MG63 (cell line): ENCODE results near the gene METTL1. TPM values are rescaled to one million over a fixed set of nuclear protein-coding genes. Genes with fewer than 3 reads are reported as not detected.

Experiments
- DNase-seq: peaks from one replicate; pipeline ENCODE4 v3.0.0-alpha.2; 2020
- H3K27me3 ChIP-seq: fragments of 250-450 bp; sonication (Bioruptor Pico); 2 replicates; pipeline ENCODE4 v1.5.1; 2020; ENCODE audit warnings: mild to moderate bottlenecking, moderate library complexity
- H3K36me3 ChIP-seq: fragments of 250-450 bp; sonication (Bioruptor Pico); 2 replicates; pipeline ENCODE4 v1.5.1; 2020; ENCODE audit warnings: mild to moderate bottlenecking, moderate library complexity
- H3K4me3 ChIP-seq: fragments of 250-450 bp; sonication (Bioruptor Pico); 2 replicates; pipeline ENCODE4 v1.5.1; 2020; ENCODE audit warnings: mild to moderate bottlenecking, moderate library complexity
- H3K9me3 ChIP-seq: fragments of 250-450 bp; sonication (Bioruptor Pico); 2 replicates; pipeline ENCODE4 v1.5.1; 2020; ENCODE audit warnings: mild to moderate bottlenecking, moderate library complexity
- total RNA-seq: library from RNA; depleted of rRNA; stranded (reverse); fragments of >200 nt; shearing (Covaris generic); gene quantifications from 2 replicates; pipeline ENCODE4 v1.2.3, GENCODE V29; 2014; ENCODE audit warnings: low replicate concordance

METTL1 gene
- total RNA-seq, 1 experiment from 2014 or later, result 33.6 TPM

DNA sequence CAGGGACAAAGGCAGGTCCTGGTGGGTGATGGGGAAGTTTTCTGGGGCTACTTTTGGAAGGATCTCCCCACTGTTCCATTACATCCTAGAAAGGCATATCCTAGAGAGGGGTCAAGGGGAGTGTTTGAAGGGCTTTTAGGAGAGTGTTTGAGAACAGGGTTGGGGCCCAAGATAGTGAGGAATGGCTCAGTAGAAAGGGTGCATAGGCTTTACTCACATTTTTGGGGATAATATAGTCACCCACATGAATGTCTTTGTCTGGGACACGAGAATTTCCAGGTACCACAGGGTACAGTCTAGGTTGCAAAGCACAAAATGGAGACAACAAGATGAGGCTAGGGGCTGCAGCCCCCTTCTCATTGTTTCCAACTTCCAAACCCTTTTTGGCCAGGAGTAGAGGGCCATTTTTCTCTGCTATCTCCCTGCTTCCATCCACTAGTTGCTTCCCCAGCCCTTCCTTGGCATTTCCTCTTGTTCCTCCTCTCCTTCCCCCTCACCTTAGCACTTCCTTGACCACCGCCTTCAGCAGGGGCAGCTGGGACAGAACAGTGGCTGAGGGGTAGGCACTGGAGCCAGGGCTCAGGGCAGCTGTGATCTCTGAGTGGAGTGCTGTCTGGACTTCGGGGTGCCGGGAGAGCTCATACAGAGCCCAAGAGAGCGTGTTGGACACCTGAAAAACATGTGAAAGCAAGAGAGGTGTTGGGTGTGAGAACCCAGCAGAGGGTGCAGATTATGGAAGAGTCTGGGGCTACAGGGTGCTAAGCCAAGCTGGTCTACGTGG, 7.8 kb downstream of the METTL1 start:
- H3K9me3 ChIP-seq, result no peaks in the 10 kb centered on the region
- H3K4me3 ChIP-seq, result no peak overlapping the region
- peaks cover 13% of the 10 kb centered on the region for H3K36me3 ChIP-seq
- peaks cover 33% of the 10 kb centered on the region for H3K27me3 ChIP-seq
- no peak for DNase-seq

DNA sequence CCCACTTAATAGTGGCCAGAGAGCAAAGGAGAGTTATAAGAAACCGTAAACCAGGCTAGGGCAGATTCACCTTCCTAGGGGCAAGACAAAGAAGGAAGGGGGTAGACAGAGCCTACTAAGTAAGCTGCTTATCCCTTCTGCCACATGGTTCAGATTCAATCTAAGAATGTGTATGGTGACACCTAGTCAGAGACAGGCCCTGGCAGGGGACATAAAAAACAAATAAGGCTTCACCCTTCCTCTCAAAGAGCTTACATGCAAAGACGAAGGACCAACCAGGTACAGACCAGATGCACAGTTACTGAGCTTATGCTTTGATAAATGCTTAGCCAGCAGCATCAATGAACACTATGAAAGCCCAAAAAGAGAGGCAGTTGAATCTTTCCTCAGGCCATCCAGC, 9.4 kb downstream of the METTL1 start:
- Histone ChIP-seq H3K36me3 (no peaks in the 10 kb centered on the region), H3K27me3 (peaks cover 33% of the 10 kb centered on the region), H3K4me3 (no peak overlapping the region), H3K9me3 (no peaks in the 10 kb centered on the region)
- no peak for DNase-seq

DNA sequence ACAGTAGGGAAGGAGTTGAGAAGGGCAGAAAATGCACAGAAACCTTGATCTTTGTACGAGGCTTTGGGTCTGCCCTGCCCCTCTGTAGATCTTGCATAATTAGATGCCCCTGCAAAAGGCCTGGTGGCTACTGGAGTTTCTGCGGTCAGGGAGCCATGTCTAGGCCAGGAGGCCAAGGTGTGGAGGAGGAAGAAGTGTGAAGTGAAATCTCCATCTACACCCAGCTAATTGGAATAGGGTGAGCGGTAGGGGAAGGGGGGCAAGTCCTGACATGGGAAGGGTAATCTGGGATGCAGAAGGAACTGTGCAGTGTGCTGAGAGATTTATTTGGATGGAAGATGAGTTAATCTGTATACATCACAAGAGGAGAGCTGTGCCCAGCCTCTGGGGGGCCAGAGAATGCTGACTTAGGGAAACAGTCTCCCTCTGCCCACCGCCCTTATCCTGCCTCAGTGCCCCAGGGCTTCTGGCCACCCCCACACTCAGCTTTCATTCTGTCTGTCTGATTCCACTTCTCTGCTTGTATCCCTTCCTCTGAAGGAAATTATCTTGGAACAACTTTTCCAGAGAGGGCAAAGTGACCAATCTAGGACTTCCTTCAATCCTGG, 10.4 kb downstream of the METTL1 start:
- Histone ChIP-seq H3K27me3 (peaks cover 28% of the 10 kb centered on the region), H3K36me3 (no peaks in the 10 kb centered on the region), H3K4me3 (no peak overlapping the region), H3K9me3 (no peaks in the 10 kb centered on the region)
- DNase-seq, result no peak

DNA sequence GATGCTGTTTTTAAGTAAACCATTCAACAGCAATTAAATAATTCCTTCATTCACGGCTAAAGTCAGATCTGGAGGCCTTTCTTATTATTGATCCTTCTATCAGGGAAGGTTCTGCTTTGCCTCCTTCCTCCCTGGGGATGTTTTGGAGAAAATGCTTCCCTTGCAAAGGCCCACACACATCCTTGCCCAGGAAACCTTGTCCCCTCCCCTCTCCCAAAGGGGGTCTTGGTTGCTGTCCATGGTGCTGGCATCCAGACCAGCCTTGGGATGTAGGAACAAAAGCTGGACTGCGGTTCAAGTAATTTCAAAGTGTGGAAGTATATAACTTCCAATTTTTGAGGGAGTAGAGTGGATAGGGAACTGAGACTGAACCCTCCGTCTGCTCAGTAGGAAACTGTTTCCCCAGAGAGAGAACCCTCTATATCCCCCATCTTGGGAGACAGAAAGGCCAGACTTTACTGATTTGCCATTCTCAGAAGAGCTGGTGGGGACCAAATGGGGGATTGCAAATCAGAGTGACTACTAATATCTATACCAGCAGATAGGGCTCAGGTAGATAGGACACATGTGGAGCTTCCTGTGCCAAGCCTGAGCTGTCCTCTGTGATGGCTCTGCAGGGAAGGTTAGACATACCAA, 11.4 kb downstream of the METTL1 start:
- H3K27me3 ChIP-seq, result peaks cover 20% of the 10 kb centered on the region
- no peaks in the 10 kb centered on the region for H3K36me3 ChIP-seq
- no peak overlapping the region for H3K4me3 ChIP-seq
- H3K9me3 ChIP-seq, result no peaks in the 10 kb centered on the region
- no peak for DNase-seq

DNA sequence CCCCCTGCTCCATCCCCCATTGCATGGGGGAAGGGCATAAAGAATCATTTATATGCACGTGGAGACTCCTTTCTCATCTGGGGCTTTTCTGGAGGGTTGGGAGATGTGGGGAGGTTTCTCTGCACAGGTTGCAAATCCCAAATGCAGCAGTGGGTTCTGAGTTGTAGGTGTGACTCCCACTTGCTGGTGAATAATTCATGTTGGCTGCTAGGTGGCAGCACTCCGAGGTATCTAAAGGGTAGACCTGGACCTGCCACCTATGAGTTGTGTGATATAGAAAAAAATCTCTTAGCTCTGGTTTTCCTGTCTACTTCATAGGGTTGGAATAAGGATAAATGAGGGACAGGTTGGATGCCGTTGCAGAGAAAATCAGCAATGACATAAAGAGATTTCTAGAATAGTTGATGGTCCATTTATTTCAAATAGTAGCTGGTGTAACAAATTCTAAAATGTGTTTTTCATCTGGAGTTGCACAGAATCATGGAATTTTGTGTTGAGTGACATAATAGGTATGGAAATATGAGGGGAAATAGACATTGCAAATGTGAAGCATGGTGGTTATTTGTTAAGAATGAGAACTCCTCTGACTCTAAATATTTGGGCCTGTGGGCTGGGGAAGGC, 12.4 kb downstream of the METTL1 start:
- no peaks in the 10 kb centered on the region for H3K9me3 ChIP-seq
- no peak for DNase-seq
- no peak overlapping the region for H3K4me3 ChIP-seq
- H3K36me3 ChIP-seq, result no peaks in the 10 kb centered on the region
- peaks cover 10% of the 10 kb centered on the region for H3K27me3 ChIP-seq

DNA sequence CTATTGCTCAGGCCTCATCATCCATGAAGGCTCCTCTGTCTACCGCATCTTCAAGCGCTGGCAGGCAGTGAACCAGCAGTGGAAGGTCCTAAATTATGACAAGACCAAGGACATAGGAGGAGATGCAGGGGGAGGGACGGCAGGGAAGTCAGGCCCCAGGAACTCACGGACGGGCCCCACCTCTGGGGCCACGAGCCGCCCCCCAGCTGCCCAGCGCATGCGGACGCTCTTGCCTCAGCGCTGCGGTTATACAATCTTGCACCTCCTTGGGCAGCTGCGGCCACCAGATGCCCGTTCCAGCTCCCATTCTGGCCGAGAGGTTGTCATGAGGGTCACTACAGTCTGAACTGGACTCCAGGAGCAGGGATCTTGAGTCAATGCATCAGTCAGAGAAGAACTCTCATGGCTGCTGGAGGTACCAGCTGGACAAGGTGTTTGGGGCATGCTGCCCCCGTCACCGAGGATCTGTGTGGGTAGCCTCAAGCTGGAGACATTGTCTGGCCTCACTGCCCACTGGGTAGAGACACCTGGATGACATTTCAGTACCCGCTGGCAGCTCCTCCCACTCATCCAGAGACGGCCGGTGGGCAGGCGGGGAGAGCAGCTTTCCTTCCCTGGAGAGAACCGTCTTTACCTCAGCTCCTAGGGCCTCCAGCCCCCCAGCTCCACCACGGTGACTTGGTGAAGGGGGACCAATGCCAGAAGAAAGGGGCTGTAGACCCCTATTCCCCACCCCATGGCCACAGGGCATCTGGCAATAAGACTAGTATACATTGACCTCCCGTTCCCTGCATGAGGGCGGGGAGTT, 13.1 kb downstream of the METTL1 start:
- DNase-seq, result no peak
- Histone ChIP-seq H3K27me3 (peaks cover 3% of the 10 kb centered on the region; the same call in 1 of the 2 replicates), H3K36me3 (no peaks in the 10 kb centered on the region), H3K9me3 (no peaks in the 10 kb centered on the region), H3K4me3 (no peak overlapping the region)

DNA sequence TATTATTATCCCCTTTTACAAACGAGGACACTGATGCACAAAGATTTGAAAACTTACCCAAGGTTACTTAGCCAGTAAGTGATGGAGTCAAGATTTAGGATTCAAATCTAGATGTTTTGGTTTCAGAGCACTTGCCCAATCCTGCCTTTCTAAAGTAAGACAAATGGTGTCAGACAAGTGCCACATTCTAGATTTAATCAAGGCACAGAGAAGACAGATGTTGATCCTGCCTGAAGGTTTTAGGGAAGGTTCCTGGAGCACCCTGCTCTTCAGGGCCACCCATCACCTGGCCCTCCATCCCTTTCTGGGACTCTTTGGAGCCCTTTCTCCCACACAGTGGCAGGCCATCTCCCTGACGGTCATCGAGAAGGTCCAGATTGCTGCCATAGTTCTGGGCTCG, 14.1 kb downstream of the METTL1 start:
- no peaks in the 10 kb centered on the region for H3K9me3 ChIP-seq
- DNase-seq, result no peak
- no peaks in the 10 kb centered on the region for H3K36me3 ChIP-seq
- H3K27me3 ChIP-seq, result peaks cover 2% of the 10 kb centered on the region; the same call in 1 of the 2 replicates
- no peak overlapping the region for H3K4me3 ChIP-seq

DNA sequence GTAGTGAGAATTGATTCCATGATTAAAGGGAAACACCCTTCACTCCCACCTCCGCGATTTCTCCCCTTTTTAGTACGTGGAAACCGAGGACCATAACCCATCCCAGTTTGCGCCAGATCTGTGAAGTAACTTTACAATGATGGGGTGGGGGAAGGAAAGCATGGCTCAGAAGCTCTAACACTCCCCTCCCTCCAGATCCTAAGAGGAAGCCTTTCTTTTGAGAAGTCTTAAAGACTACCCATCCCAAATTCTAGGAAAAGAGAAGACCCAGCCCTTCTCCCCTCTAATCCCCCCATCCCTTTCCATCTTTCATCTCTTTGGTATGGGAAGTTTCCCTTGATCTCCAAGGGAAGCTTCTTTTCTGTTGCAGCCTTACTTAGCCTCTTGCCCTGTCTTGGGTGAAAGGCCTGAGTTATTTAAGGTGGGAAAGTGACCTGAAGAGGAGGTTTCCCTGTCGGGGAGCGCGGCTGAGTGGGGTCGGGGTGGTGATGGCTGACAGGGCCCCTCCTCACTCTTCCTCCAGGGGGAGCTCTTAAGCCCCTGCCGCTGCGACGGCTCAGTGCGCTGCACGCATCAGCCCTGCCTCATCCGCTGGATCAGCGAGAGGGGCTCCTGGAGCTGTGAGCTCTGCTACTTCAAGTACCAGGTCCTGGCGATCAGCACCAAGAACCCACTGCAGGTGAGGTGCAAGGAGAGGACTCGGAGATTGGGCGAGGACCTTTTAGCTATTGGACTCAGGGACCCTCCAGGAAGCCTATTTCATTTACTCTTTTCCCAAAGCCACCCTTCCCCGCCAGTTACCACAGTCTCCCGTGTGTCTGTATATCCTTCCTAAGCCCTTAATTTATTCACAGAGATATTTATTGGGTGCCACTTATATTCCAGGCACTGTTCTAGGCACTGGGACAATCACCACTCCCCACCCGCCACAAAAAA, 15.2 kb downstream of the METTL1 start:
- Histone ChIP-seq H3K36me3 (no peaks in the 10 kb centered on the region), H3K27me3 (peaks cover 2% of the 10 kb centered on the region; the same call in 1 of the 2 replicates), H3K4me3 (no peak overlapping the region; the same call in 1 of the 2 replicates), H3K9me3 (no peaks in the 10 kb centered on the region)
- no peak for DNase-seq

DNA sequence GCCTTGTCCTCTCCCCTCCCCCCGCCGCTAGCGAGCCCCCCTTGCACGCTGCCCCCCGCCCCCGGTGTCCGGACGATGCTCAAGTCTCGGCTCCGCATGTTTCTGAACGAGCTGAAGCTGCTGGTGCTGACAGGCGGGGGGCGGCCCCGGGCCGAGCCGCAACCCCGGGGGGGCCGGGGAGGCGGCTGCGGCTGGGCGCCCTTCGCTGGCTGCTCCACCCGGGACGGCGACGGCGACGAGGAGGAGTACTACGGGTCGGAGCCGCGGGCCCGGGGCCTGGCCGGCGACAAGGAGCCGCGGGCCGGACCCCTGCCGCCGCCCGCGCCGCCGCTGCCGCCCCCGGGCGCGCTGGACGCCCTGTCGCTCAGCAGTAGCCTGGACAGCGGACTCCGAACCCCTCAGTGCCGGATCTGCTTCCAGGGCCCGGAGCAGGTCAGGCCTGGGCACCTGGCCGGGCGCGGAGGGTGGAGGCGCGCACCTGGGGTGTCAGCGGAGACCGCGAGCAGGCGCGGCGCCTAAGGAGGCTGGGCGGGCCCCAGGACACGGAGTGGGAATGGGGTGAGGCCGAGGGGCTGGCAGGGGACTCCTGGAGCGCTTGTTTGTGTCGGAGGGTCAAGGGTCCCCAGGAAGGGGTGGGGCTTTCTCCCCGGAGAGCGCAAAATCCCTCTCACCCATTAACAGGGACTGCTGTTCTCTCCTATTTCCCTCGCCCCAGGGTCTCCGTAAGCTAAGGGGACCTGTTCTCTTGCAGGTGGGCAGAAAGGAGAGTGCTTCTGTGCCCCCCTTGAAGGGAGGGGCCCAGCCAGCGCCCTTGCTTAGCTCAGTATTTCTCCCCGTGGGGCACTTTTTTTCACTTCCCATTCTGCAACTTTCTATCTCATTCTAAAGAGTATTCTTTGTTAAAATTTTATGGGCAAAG, 16.2 kb downstream of the METTL1 start:
- peaks cover 2% of the 10 kb centered on the region; the same call in 1 of the 2 replicates for H3K27me3 ChIP-seq
- DNase-seq, result no peak
- H3K9me3 ChIP-seq, result no peaks in the 10 kb centered on the region
- peak overlapping the region; percentile 35 for H3K4me3 ChIP-seq
- peaks cover 8% of the 10 kb centered on the region for H3K36me3 ChIP-seq

DNA sequence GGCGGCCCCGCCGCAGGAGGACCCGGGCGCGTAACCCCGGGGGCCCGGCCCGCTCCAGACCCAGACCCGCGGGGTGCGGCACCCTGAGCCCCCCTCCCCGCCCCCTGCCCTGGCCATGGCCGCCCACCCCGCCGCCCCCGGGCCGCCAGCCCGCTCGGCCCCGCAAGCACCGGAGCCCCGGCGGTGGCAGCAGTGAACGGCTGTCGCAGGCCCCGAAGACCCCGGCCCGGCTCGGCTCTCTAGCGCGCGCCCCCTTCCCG, 16.8 kb downstream of the METTL1 start:
- Histone ChIP-seq H3K9me3 (no peaks in the 10 kb centered on the region), H3K27me3 (peaks cover 2% of the 10 kb centered on the region; the same call in 1 of the 2 replicates), H3K4me3 (peak overlapping the region; percentile 36), H3K36me3 (peaks cover 14% of the 10 kb centered on the region)
- no peak for DNase-seq

DNA sequence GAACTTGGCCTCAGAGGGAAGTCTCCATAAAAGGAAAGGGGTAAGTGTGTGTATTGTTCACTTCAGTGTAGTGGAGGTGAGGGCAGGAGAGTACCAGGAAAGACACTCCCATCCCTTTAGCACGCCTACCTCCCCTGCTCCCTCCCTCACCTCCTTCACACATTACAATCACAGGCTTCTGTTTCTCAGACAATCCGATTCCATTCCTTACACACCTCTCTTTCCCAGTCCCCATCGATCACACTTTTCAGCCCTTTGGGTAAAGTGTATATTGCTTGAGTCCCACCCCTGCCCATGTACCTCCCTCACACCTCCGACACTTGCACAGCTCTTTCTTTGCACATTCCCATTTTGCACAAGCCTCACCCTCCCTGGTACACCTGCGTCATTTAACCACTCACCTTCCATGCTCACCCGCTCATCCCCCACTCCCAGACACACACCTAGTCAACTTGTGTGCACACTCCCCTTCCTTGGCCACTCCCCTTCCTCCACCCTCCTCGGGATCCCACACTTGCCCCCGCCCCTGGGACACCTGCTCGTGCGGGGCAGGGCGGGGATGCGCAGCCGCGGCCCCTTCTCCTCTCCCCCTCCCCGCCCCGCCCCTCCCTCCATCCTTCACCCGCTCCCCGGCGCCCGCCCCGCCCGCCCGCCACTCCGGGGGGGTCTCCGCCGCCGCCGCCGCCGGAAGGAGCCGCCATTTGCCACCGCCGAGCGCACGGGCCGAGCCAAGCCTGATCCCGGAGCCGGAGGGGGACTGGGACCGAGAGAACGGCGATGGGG, 17.3 kb downstream of the METTL1 start, which contains the start of gene MARCHF9:
TSS of gene MARCHF9 (plus strand) at position 693 of the 783 bp plus-strand sequence. CDS start 426 bp downstream, outside the sequence.
- Histone ChIP-seq H3K27me3 (peaks cover 2% of the 10 kb centered on the region; the same call in 1 of the 2 replicates), H3K4me3 (peak within 1 kb of the TSS; percentile 36), H3K36me3 (peaks cover 17% of the 10 kb centered on the region), H3K9me3 (no peaks in the 10 kb centered on the region)
- DNase-seq, result peak; percentile 40

DNA sequence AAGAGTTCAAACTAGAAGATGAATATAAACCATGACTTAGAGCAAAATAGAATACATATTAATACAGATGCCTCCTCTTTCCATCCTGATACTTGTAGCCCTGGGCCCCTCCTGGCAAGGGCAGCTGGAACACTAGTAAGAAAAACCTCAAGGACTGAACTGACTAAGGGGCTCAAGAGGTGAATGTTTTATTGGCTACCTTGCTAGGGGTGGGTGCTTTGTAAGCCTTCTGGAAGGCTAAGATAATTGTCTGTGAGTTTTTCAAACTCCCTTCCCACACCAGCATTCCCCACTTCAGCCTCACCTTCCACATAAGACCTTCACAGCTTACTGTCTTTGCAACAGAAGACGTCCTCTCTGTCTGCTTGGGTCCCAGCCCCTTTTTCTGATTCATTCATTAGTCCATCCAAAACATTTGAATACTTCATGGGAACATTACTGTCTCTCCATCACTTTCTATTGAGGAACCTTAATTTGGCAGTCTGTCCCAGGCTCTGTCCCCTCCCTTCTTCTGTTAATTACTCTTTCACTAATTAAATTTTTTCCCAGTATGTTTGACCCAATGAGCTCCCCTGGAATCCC, 18.1 kb downstream of the METTL1 start:
- no peak overlapping the region; the same call in 1 of the 2 replicates for H3K4me3 ChIP-seq
- DNase-seq, result no peak
- H3K27me3 ChIP-seq, result peaks cover 2% of the 10 kb centered on the region; the same call in 1 of the 2 replicates
- no peaks in the 10 kb centered on the region for H3K9me3 ChIP-seq
- peaks cover 24% of the 10 kb centered on the region for H3K36me3 ChIP-seq

DNA sequence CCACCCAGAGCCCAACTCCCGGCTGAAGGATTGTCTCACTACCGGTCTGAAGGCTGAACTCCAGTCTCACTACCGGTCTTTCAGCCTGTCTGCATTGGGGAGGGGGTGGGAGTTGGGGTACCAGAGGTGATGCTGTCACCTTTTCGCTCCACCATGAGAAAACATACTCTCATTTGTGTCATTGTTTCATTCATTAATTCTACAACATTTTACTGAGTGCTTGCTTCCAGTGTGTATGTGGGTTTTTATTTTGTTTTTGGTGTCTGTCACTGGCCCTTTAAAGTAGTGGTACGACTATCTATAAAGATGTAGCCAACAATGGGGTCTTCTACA, 19.3 kb downstream of the METTL1 start:
- no peak for DNase-seq
- H3K9me3 ChIP-seq, result no peaks in the 10 kb centered on the region
- H3K4me3 ChIP-seq, result peak overlapping the region; percentile 80
- H3K27me3 ChIP-seq, result peaks cover 2% of the 10 kb centered on the region; the same call in 1 of the 2 replicates
- H3K36me3 ChIP-seq, result peaks cover 35% of the 10 kb centered on the region
